Stimulated activated CD8-positive, alpha-beta memory T cell treated with anti-CD3 and anti-CD28 coated beads, Interleukin-15, amount 100 ng/mL, for 4 hours (primary cell): ENCODE data around the gene OXCT1.
"Not testable (repeated sequence)": the region's sequence is repeated elsewhere in the genome, so short reads cannot be mapped to it uniquely, and the experiment has no call there.

Source experiments
- DNase-seq, 2 donors: peaks; one replicate each; pipeline ENCODE4 v3.0.0-alpha.2; 2020; ENCODE audit warnings: low read depth in 2 of 2

Gene OXCT1

GRCh38 chr5:41874512-41875060 lies 4.4 kb upstream of the OXCT1 start:
- no peak for DNase-seq

DNA sequence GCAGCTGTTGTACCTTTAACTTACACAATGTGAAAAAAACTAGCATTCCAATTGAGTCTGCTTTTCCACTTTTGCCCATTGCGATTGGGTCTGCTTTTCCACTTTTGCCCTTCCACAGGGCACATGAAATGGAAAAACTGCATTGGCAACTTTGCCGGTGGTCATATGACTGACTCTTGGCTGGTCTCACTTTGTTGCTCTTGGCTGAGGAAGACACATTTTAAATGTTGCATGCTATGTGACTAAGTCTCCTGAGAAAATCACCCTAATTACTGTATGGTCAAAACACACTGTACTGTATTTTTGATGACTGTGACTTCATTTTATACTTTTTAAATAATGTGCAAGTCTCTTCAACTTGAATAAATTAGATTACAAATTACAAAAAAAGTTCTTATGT lies 1.6 kb upstream of the OXCT1 start:
- DNase-seq, result no peak

GRCh38 chr5:41870627-41871048 lies 413 bp upstream of the OXCT1 start:
- DNase-seq, result no peak

DNA sequence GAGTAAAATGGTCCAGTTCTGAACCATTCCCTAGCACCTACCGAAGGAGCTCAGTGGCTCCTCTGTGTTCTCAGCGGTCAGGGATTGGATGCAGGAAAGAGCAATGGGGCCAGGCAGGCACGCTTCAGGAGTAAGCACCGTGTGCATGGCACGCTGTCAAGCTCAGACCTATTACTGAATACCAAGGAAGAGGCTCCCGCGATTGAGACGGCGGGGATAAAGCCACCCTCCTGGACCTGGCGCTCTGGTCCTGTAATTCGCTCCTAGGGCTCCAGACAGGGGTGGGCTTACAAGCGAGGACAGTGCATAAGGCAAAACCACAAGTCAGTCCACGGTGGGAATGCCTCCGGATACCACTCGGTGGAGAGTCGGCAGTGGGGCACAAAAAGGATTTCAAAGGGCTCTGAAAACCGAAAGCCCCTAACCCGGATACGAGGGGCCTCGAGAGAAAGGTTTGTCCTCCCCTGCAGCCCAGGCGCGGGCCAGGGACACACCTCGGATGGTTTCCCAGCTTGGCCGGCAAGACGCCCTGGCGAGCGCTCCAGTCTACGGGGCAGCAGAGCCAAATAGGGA lies 988 bp downstream of the OXCT1 start:
- DNase-seq, result peak in 1 of 2 donors; percentile 7

DNA sequence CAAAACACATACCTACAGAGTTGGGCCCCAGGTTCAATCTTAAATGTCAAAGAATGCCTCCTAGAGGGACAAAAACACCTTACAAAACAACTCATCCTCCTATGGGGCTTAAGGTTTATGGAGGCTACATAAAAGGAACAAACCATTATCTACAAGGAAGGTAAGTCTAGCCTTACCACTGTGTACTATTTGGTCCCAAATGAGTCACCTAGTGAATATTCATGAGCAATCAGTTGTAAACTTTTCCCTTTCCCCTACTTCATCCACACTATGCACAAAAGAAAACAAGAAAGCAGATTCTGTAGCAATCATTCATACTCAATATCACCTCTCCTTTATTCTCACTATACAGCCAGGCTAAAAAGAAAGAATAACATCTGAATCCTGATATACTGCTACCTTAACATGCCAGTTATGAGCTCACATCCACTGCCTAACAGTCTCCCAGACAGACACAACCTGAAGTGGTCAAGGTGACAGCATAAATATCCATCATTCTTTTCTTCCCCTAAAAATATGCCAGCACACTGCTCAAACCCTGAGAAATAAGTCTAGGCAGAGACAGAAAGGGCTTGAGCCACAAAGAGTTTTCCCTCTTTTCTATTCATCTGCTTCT lies 6.2 kb downstream of the OXCT1 start:
- DNase-seq, result no peak

DNA sequence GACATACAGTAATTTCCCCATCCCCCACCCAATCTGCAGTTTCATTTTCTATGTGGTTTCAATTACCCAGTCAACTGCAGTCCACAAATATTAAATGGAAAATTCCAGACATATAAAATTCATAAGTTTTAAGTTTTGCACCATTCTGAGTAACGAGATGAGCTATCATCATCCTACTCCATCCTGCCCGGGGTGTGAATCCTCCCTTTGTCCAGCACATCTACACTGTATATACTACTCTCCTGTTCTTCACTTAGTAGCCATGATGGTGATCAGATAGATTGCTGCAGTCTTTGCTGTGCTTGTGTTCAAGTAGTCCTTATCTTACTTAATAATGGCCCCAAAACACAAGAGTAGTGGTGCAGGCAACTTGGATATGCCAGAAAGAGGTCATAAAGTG lies 11.3 kb downstream of the OXCT1 start:
- DNase-seq, result no peak

GRCh38 chr5:41857989-41858388 lies 12.2 kb downstream of the OXCT1 start:
- DNase-seq, result no peak

DNA sequence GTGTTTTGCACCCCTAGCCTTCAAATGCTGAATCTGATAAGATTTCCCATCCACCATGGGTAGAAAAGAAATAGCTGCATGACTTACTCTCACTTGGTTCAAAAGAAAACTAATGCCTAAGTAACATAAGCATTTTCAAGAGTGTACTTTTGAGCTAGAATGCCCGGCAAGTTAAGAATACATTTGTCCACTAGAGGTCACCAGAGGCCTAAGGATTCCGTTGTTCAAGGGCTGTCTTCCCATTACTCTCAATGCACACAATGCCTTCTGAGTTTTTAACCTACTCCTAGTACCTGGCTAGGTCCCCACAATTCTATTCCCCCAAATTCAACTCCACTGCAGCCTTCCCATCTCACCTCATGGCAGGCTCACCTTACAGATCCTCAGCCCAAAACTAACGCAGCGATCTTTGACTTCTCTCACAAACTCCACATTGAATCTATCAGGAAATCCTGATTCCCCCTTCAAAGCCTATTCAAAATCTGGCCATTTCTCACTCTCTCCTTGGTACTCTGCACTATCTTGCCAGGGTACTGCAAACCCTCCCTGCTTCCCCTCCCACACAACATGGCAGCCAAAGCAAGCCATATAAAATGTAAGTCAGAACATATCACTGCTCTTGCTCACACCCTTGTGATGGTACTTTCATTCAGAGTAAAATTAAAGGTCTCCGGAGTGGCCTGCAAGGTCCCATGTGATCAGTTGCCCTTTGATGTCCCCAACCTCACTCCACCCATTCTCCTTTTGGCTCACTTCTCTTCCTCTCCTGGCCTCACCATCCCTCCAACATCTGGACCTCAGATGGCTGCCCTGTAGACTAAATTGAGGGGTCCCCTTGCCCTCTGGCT lies 13.4 kb downstream of the OXCT1 start:
- DNase-seq, result peak in 1 of 2 donors; percentile 24

- DNase-seq, result no peak
Measured at GRCh38 chr5:41852293-41852692, 17.9 kb downstream of the OXCT1 start.

DNA sequence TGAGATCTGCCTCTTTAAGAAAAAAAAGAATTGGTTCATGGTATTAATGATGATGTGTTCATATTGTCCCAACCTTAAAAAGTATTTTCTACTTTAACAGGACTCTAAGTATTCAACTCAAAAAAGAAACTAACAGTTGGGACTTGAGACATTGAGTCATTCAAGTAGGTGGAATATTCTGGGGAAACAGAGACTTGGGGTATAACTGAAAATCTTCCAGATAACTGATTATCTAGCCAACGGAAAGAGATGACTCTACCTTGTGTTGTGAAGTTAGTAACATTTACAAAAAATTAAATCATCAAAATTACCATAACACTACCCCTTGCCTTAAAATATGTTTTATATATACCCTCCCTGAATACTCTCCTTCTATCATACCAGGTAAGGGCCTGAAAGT lies 19.1 kb downstream of the OXCT1 start:
- DNase-seq, result no peak

DNA sequence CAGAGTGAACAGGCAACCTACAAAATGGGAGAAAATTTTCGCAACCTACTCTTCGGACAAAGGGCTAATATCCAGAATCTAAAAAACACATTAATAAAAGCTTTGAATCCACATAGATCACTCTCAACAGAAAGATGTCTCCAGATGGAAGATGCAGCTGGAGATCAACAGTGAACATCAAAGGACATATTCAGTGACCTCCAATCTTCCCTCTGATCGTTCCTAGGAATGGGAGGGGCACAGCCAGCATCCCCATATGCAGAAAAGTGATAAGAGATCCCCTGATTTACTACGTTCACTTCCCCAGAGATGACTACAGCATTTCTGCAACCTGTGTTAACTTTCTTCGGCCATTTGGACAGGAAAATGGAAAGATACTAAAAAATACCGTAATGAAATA lies 21.2 kb downstream of the OXCT1 start:
- DNase-seq, result no peak

- DNase-seq, result not testable (repeated sequence)
Measured at GRCh38 chr5:41845751-41846150, 24.5 kb downstream of the OXCT1 start.

- DNase-seq, result no peak
Measured at GRCh38 chr5:41844502-41844901, 25.7 kb downstream of the OXCT1 start.

GRCh38 chr5:41843456-41844370 lies 26.5 kb downstream of the OXCT1 start:
- no peak for DNase-seq

DNA sequence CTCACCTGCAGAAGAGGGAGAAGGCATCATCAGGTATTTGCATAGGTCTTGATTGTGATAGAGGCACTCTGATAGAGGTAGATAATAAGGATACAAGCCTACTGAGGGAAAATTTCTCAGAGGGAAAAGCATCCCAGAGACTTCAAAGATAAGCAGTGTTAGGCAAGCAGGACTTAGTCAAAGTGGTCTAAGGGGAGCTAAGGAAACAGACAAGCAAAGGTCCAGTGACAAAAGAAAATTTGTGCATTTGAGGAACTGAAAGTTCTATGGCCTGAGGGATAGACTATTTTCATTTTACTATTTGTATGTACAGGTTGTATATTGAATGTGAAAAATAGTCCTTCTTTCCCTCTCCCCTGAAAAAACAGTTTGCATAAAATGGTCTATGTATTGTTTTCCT lies 27.4 kb downstream of the OXCT1 start:
- no peak for DNase-seq

- no peak for DNase-seq
Measured at GRCh38 chr5:41841325-41841724, 28.9 kb downstream of the OXCT1 start.

GRCh38 chr5:41840251-41840650 lies 30.0 kb downstream of the OXCT1 start:
- DNase-seq, result no peak

DNA sequence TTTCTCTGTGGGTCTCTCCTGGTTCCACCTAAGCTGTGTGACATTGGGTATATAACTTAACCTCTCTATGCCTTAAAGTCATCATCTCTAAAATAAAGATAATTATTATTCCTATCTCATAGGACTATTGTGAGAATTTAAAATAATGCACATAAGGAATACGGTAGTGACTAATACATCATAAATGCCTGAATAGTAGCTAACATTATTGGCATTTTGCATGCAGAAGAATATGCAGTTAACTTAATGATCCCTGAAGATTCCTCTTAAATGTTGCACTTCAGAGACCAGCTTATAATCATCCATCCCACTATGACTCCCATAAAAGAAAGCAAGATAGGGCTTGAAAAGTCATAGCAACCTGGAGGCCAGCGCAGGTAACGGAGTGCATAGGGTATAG lies 32.4 kb downstream of the OXCT1 start:
- no peak for DNase-seq

- no peak for DNase-seq
Measured at GRCh38 chr5:41835645-41836044, 34.6 kb downstream of the OXCT1 start.

- no peak for DNase-seq
Measured at GRCh38 chr5:41834506-41834905, 35.7 kb downstream of the OXCT1 start.

DNA sequence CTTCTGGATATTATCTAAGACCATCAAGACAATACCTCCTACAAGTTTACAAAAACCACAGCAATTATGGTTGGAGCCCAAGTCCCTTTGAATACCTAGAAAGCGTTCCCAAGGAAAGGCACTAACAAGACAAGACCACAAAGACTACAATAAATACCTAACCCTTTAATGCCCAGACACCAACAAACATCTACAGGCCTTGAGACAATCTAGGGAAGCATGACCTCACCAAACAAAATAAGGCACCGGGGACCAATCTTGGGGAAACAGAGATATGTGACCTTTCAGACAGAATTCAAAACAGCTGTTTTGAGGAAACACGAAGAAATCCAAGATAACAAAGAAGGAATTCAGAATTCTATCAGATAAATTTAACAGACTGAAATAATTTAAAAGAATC lies 37.8 kb downstream of the OXCT1 start:
- DNase-seq, result no peak

DNA sequence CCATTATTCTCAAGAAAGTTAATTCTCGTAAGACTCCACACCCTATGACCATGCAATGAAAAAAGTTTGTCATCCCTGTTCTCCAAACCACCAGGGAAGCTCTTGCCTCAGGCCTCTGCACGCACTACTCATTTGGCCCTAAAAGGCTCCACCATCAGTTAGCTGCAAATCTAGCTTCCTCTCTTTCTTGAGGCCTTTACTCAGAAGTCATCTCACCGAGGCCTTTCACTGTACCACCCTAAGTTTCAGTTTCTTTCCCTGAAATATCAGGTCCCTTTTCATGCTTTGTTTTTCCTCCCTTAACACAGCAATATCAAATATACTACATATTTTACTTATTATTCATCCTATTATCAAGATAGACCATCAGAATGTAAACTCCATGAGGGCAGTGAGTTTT lies 39.1 kb downstream of the OXCT1 start:
- DNase-seq, result no peak
